Measurements from ENCODE around the gene FBXL7.

The FBXL7 gene

DNA sequence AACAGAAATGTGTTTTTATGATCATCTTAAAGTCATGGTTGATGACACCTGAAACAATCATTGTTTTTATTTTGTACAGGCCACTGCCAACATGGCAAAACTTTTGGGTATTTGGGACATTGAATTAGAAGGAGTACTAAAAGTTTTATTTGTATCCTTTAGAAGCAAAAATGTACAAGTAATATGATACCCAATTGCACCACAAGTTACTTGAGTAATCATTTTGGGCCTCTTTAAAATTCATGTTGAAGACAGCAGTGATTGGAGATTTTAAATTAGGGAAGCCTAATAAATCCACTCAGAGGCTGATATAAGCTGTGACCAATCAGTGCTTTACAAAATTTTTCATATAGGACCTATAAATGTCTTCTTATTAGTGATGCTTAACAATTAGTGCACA is 466.7 kb downstream of the FBXL7 start:
- no peak overlapping the region for H3K4me3 ChIP-seq (ENCODE audit: low read depth, low read length)
- TF ChIP-seq MYC (IDR thresholded peaks at IDR 0.05; ENCODE audit: low read depth, low read length) (no peak), POLR2A (IDR thresholded peaks at IDR 0.05; ENCODE audit: extremely low read depth, insufficient read length) (no peak)
- TF ChIP-seq, protein P1, sequence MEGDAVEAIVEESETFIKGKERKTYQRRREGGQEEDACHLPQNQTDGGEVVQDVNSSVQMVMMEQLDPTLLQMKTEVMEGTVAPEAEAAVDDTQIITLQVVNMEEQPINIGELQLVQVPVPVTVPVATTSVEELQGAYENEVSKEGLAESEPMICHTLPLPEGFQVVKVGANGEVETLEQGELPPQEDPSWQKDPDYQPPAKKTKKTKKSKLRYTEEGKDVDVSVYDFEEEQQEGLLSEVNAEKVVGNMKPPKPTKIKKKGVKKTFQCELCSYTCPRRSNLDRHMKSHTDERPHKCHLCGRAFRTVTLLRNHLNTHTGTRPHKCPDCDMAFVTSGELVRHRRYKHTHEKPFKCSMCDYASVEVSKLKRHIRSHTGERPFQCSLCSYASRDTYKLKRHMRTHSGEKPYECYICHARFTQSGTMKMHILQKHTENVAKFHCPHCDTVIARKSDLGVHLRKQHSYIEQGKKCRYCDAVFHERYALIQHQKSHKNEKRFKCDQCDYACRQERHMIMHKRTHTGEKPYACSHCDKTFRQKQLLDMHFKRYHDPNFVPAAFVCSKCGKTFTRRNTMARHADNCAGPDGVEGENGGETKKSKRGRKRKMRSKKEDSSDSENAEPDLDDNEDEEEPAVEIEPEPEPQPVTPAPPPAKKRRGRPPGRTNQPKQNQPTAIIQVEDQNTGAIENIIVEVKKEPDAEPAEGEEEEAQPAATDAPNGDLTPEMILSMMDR (IDR thresholded peaks at IDR 0.05; ENCODE audit: low read depth, low read length), result no peak
- TF ChIP-seq, protein P2, sequence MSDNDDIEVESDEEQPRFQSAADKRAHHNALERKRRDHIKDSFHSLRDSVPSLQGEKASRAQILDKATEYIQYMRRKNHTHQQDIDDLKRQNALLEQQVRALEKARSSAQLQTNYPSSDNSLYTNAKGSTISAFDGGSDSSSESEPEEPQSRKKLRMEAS (IDR thresholded peaks at IDR 0.05; ENCODE audit: low read depth, low read length), result no peak
- no peak for DNase-seq (ENCODE audit: low read depth)

DNA sequence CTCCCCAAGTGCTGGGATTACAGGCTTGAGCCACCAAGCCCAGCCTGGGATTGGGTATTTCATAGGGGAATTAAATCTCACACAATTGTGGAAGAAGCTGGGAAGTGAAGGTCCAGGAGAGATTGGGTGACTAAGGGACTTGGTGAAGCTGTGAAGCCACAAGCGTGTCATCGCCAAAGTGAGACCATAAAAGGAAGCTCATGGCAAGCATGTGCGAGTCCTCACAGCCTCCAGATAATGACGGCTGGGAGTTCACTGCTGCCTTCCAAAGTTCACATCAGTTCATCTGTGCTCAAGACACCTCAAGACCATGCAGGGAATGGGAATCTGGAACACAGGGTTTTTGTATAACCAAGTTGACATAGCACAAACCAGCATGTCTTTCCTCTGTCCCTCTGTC is 469.0 kb downstream of the FBXL7 start:
- H3K4me3 ChIP-seq (ENCODE audit: low read depth, low read length), result no peak overlapping the region
- TF ChIP-seq, protein P2 (IDR thresholded peaks at IDR 0.05; ENCODE audit: low read depth, low read length), result no peak
- TF ChIP-seq, protein P1 (IDR thresholded peaks at IDR 0.05; ENCODE audit: low read depth, low read length), result no peak
- TF ChIP-seq MYC (IDR thresholded peaks at IDR 0.05; ENCODE audit: low read depth, low read length), result no peak
- TF ChIP-seq POLR2A (IDR thresholded peaks at IDR 0.05; ENCODE audit: extremely low read depth, insufficient read length), result no peak
- DNase-seq (ENCODE audit: low read depth), result no peak

DNA sequence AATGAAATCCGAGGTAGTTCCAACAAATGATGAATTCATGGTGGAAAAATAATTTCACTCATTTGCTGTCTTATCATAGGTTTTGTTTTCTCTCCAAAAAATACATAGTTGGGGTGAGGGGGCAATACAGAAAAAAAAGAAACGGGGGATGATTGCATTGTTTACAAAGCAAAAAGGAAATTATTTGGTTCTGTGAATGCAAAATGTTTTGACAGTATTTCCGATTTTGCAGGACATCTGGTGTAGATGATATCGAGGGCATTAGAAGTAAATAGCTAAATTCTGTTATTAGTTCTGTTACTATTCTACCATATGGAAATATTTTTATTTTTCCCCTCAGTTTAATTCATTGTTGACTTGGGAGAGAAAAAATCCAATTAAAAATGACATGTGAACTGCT is 477.9 kb downstream of the FBXL7 start:
- DNase-seq (ENCODE audit: low read depth), result no peak
- no peak overlapping the region for H3K4me3 ChIP-seq (ENCODE audit: low read depth, low read length)
- TF ChIP-seq, protein P2 (IDR thresholded peaks at IDR 0.05; ENCODE audit: low read depth, low read length), result no peak
- TF ChIP-seq, protein P1 (IDR thresholded peaks at IDR 0.05; ENCODE audit: low read depth, low read length), result no peak
- TF ChIP-seq MYC (IDR thresholded peaks at IDR 0.05; ENCODE audit: low read depth, low read length) (no peak), POLR2A (IDR thresholded peaks at IDR 0.05; ENCODE audit: extremely low read depth, insufficient read length) (no peak)

DNA sequence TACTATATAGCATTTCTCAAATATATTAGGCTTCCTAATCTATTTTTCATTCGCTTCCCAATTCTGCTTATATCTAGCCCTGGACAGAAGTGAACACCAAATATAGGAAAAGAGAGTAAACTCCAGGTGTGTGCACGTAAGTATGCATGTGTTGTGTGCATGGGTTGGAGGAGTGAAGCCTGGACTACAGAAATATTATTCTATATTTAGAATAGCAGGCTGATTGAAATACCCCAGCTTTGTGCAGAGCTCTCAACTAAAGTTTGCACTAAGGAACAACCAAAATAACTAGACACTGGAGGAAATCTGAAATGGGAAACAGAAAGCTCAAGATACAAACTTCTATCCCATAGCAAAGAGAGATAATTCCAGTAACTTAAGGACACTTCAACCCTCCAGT is 480.9 kb downstream of the FBXL7 start:
- no peak for DNase-seq (ENCODE audit: low read depth)
- H3K4me3 ChIP-seq (ENCODE audit: low read depth, low read length), result no peak overlapping the region
- TF ChIP-seq, protein P1 (IDR thresholded peaks at IDR 0.05; ENCODE audit: low read depth, low read length), result no peak
- TF ChIP-seq, protein P2 (IDR thresholded peaks at IDR 0.05; ENCODE audit: low read depth, low read length), result no peak
- TF ChIP-seq MYC (IDR thresholded peaks at IDR 0.05; ENCODE audit: low read depth, low read length) (no peak), POLR2A (IDR thresholded peaks at IDR 0.05; ENCODE audit: extremely low read depth, insufficient read length) (no peak)

DNA sequence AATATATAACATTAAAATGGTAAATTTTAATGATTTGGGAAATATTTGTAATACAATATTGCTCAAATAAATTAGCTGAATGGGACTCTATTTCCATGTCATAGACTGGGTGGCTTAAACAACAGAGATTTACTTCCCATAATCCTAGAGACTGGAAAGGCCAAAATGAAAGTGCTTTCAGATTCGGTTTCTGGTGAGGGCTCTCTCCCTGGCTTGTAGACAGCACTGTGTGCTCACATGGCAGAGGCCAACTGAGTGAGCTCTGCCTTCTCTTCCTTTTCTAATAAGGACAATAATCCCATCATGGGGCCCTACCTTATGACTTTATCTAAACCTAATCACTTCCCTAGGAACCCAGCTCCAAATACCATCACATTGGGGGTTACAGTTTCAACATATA is 483.4 kb downstream of the FBXL7 start:
- no peak overlapping the region for H3K4me3 ChIP-seq (ENCODE audit: low read depth, low read length)
- no peak for DNase-seq (ENCODE audit: low read depth)
- TF ChIP-seq MYC (IDR thresholded peaks at IDR 0.05; ENCODE audit: low read depth, low read length) (no peak), POLR2A (IDR thresholded peaks at IDR 0.05; ENCODE audit: extremely low read depth, insufficient read length) (no peak)
- TF ChIP-seq, protein P2 (IDR thresholded peaks at IDR 0.05; ENCODE audit: low read depth, low read length), result no peak
- TF ChIP-seq, protein P1 (IDR thresholded peaks at IDR 0.05; ENCODE audit: low read depth, low read length), result no peak

Data from NB4 (cell line).